H9 (cell line): Measurements from ENCODE around the gene C10orf71. TPM values are rescaled to one million over a fixed set of nuclear protein-coding genes. Genes with fewer than 3 reads are reported as not detected.

ENCODE experiments used
- DNase-seq: peaks from one replicate; pipeline ENCODE4 v3.0.0-alpha.2; 2017
- H2AFZ ChIP-seq: one replicate; pipeline ENCODE4 v1.6.1; 2013; ENCODE audit warnings: mild to moderate bottlenecking, low read length, control low read depth, moderate library complexity
- H2AK5ac ChIP-seq: 2 replicates; pipeline ENCODE4 v1.6.1; 2013; ENCODE audit warnings: low read length, control low read depth, mixed read lengths; ENCODE audit not compliant: insufficient read length
- H2BK120ac ChIP-seq: one replicate; pipeline ENCODE4 v1.6.1; 2013; ENCODE audit warnings: low read depth, mild to moderate bottlenecking, low read length, control low read depth, inconsistent platforms; ENCODE audit not compliant: poor library complexity, severe bottlenecking
- H2BK12ac ChIP-seq: 2 replicates; pipeline ENCODE4 v1.6.1; 2013; ENCODE audit warnings: low read length, control low read depth, mixed read lengths, low read depth; ENCODE audit not compliant: insufficient read length
- H2BK15ac ChIP-seq: 2 replicates; pipeline ENCODE4 v1.6.1; 2013; ENCODE audit warnings: low read depth, low read length, control low read depth
- H2BK20ac ChIP-seq: one replicate; pipeline ENCODE4 v1.6.1; 2013; ENCODE audit warnings: low read depth, mild to moderate bottlenecking, low read length, control low read depth, inconsistent platforms; ENCODE audit not compliant: poor library complexity, severe bottlenecking
- H2BK5ac ChIP-seq: 2 replicates; pipeline ENCODE4 v1.6.1; 2013; ENCODE audit warnings: low read length, control low read depth, mixed read lengths; ENCODE audit not compliant: insufficient read length
- H3K14ac ChIP-seq: 2 replicates; pipeline ENCODE4 v1.6.1; 2013; ENCODE audit warnings: low read length, control low read depth; ENCODE audit not compliant: insufficient read depth
- H3K18ac ChIP-seq: 2 replicates; pipeline ENCODE4 v1.6.1; 2013; ENCODE audit warnings: low read depth, mild to moderate bottlenecking, mixed read lengths, low read length, control low read depth; ENCODE audit not compliant: insufficient read length
- H3K23ac ChIP-seq: 2 replicates; pipeline ENCODE4 v1.6.1; 2013; ENCODE audit warnings: low read length, control low read depth, mixed read lengths, low read depth; ENCODE audit not compliant: insufficient read length
- H3K23me2 ChIP-seq: 2 replicates; pipeline ENCODE4 v1.6.1; 2013; ENCODE audit warnings: low read depth, mild to moderate bottlenecking, mixed read lengths, low read length, control low read depth; ENCODE audit not compliant: insufficient read length, poor library complexity, severe bottlenecking
- H3K27ac ChIP-seq: 2 replicates; pipeline ENCODE4 v1.5.1; 2013; ENCODE audit warnings: low read length, control low read depth, mixed read lengths, low read depth; ENCODE audit not compliant: insufficient read length
- H3K27me3 ChIP-seq: 2 replicates; pipeline ENCODE4 v1.6.1; 2013; ENCODE audit warnings: low read length, control low read depth, inconsistent platforms; ENCODE audit not compliant: insufficient read depth
- H3K4ac ChIP-seq: 2 replicates; pipeline ENCODE4 v1.6.1; 2013; ENCODE audit warnings: low read depth, mild to moderate bottlenecking, control low read depth, inconsistent platforms, low read length, moderate library complexity
- H3K4me1 ChIP-seq: 2 replicates; pipeline ENCODE4 v1.6.1; 2013; ENCODE audit warnings: low read length, control low read depth, inconsistent platforms; ENCODE audit not compliant: insufficient read depth
- H3K4me2 ChIP-seq: 2 replicates; pipeline ENCODE4 v1.6.1; 2013; ENCODE audit warnings: low read length, control low read depth, mixed read lengths; ENCODE audit not compliant: insufficient read length, insufficient read depth
- H3K56ac ChIP-seq: 2 replicates; pipeline ENCODE4 v1.6.1; 2013; ENCODE audit warnings: low read depth, mild to moderate bottlenecking, mixed read lengths, low read length, control low read depth; ENCODE audit not compliant: insufficient read length
- H3K79me1 ChIP-seq: 2 replicates; pipeline ENCODE4 v1.6.1; 2013; ENCODE audit warnings: low read depth, mild to moderate bottlenecking, moderate library complexity, low read length, control low read depth, inconsistent platforms; ENCODE audit not compliant: insufficient read depth, poor library complexity, severe bottlenecking
- H3K79me2 ChIP-seq: 2 replicates; pipeline ENCODE4 v1.6.1; 2013; ENCODE audit warnings: low read length, control low read depth, inconsistent platforms; ENCODE audit not compliant: insufficient read depth
- H3K9ac ChIP-seq: 2 replicates; pipeline ENCODE4 v1.6.1; 2013; ENCODE audit warnings: low read length, control low read depth, mixed read lengths; ENCODE audit not compliant: insufficient read length; ENCODE audit errors: extremely low read depth
- H3K9me3 ChIP-seq: one replicate; pipeline ENCODE4 v1.6.1; 2013; ENCODE audit warnings: low read depth, low read length, inconsistent platforms; ENCODE audit not compliant: control insufficient read depth
- H3T11ph ChIP-seq: one replicate; pipeline ENCODE4 v1.6.1; 2013; ENCODE audit warnings: mild to moderate bottlenecking, low read length, control low read depth, inconsistent platforms
- H4K20me1 ChIP-seq: one replicate; pipeline ENCODE4 v1.6.1; 2013; ENCODE audit not compliant: control insufficient read depth, insufficient read length, insufficient read depth
- H4K5ac ChIP-seq: 2 replicates; pipeline ENCODE4 v1.6.1; 2013; ENCODE audit warnings: low read depth, mild to moderate bottlenecking, mixed read lengths, low read length, control low read depth; ENCODE audit not compliant: insufficient read length
- H4K8ac ChIP-seq: replicated peaks from 2 replicates; pipeline ENCODE4 v1.6.1; 2013; ENCODE audit warnings: low read length, control low read depth, mixed read lengths, low read depth; ENCODE audit not compliant: insufficient read length
- H4K91ac ChIP-seq: 2 replicates; pipeline ENCODE4 v1.6.1; 2013; ENCODE audit warnings: low read depth, mild to moderate bottlenecking, moderate library complexity, mixed read lengths, low read length, control low read depth; ENCODE audit not compliant: insufficient read length
- H3K27ac Mint-ChIP-seq, 3 experiments: 2 replicates in 2 of 3; 3 replicates in 1 of 3; pipeline ENCODE4 v1.8.0; 2020 to 2021; ENCODE audit warnings: mixed read lengths in 3 of 3, mild to moderate bottlenecking in 1 of 3, moderate library complexity in 1 of 3
- H3K27me3 Mint-ChIP-seq: 2 replicates; pipeline ENCODE4 v1.8.0; 2021; ENCODE audit warnings: low read depth, mild to moderate bottlenecking, moderate library complexity, mixed read lengths
- H3K36me3 Mint-ChIP-seq, 3 experiments: 2 replicates in 2 of 3; 3 replicates in 1 of 3; pipeline ENCODE4 v1.8.0; 2020 to 2021; ENCODE audit warnings: low read depth in 3 of 3, mixed read lengths in 3 of 3; ENCODE audit not compliant: insufficient read depth in 1 of 3
- H3K4me1 Mint-ChIP-seq, 2 experiments: 2 replicates each; pipeline ENCODE4 v1.8.0; 2020; ENCODE audit warnings: mixed read lengths in 2 of 2
- H3K4me3 Mint-ChIP-seq, 2 experiments: 2 replicates in 1 of 2; 3 replicates in 1 of 2; pipeline ENCODE4 v1.8.0; 2020 to 2021; ENCODE audit warnings: mild to moderate bottlenecking in 2 of 2, mixed read lengths in 2 of 2, moderate library complexity in 1 of 2
- H3K9me3 Mint-ChIP-seq, 2 experiments: 2 replicates in 1 of 2; 3 replicates in 1 of 2; pipeline ENCODE4 v1.8.0; 2020; ENCODE audit warnings: mild to moderate bottlenecking in 2 of 2, mixed read lengths in 2 of 2, moderate library complexity in 1 of 2
- CTCF ChIP-seq: fragments of 200-600 bp; sonication (generic); conservative IDR thresholded peaks from 3 replicates; pipeline ENCODE4 v1.8.0; 2021; ENCODE audit warnings: antibody characterized with exemption, mild to moderate bottlenecking
- WGBS: extraction: QIAGEN DNeasy Blood & Tissue Kit; methylation state at CpG from one replicate; pipeline ENCODE4 v1.1.7; 2013; ENCODE audit warnings: missing lambda C conversion rate, low lambda C conversion rate, mixed read lengths; ENCODE audit not compliant: insufficient read length; ENCODE audit errors: extremely low coverage; 5-methylcytosine and 5-hydroxymethylcytosine counted together
- total RNA-seq: library from RNA; stranded (reverse); gene quantifications from 2 replicates; pipeline ENCODE4 v1.2.1, GENCODE V29; 2021

C10orf71 gene
- total RNA-seq, 1 experiment from 2014 or later, result not detected

- TF ChIP-seq CTCF, result no peak
- WGBS, result no CpG with 5 or more reads among the region's 2 CpGs
These were observed 3.1 kb downstream of the C10orf71 start for GRCh38 chr10:49302088-49302487.

More at GRCh38 chr10:49302088-49302487, 3.1 kb downstream of the C10orf71 start:
- Mint-ChIP-seq H3K4me3 (no peak overlapping the region), H3K36me3 (no peaks in the 10 kb centered on the region; a peak in 2 of 7 replicates), H3K9me3 (no peaks in the 10 kb centered on the region), H3K4me1 (peaks cover 36 to 37% of the 10 kb centered on the region in 2 experiments), H3K27ac (no peak overlapping the region), H3K27me3 (peaks cover 35% of the 10 kb centered on the region)
- no peak overlapping the region for H3K27ac ChIP-seq
- no peaks in the 10 kb centered on the region for H3K9me3 ChIP-seq
- no peak overlapping the region for H2BK12ac ChIP-seq
- no peak overlapping the region for H2BK5ac ChIP-seq
- no peak overlapping the region for H2BK120ac ChIP-seq
- H4K20me1 ChIP-seq, result no peaks in the 10 kb centered on the region
- no peak overlapping the region for H3K9ac ChIP-seq
- no peak overlapping the region for H4K91ac ChIP-seq
- no peaks in the 10 kb centered on the region for H3K23me2 ChIP-seq
- H4K8ac ChIP-seq, result no peak overlapping the region
- H3K14ac ChIP-seq, result no peak overlapping the region
- no peak overlapping the region for H3K23ac ChIP-seq
- no peak overlapping the region for H3K56ac ChIP-seq
- H3K4me1 ChIP-seq, result no peaks in the 10 kb centered on the region
- no peak overlapping the region for H4K5ac ChIP-seq
- no peaks in the 10 kb centered on the region for H3K79me1 ChIP-seq
- H2AK5ac ChIP-seq, result no peak overlapping the region
- no peak overlapping the region for H3T11ph ChIP-seq
- H3K79me2 ChIP-seq, result no peaks in the 10 kb centered on the region
- H3K4ac ChIP-seq, result no peak overlapping the region
- no peak overlapping the region for H2BK20ac ChIP-seq
- H3K4me2 ChIP-seq, result no peak overlapping the region
- DNase-seq, result no peak
- no peaks in the 10 kb centered on the region for H3K27me3 ChIP-seq
- H2BK15ac ChIP-seq, result no peak overlapping the region
- H2AFZ ChIP-seq, result no peak overlapping the region
- H3K18ac ChIP-seq, result no peak overlapping the region
